GM21529 (cell line): ENCODE data around the gene NFYC.

Experiments
- ATAC-seq: cut with Tn5 transposase; IDR thresholded peaks from one replicate; pipeline ENCODE4 v1.9.1; 2021; ENCODE audit not compliant: unreplicated experiment

The NFYC gene

DNA sequence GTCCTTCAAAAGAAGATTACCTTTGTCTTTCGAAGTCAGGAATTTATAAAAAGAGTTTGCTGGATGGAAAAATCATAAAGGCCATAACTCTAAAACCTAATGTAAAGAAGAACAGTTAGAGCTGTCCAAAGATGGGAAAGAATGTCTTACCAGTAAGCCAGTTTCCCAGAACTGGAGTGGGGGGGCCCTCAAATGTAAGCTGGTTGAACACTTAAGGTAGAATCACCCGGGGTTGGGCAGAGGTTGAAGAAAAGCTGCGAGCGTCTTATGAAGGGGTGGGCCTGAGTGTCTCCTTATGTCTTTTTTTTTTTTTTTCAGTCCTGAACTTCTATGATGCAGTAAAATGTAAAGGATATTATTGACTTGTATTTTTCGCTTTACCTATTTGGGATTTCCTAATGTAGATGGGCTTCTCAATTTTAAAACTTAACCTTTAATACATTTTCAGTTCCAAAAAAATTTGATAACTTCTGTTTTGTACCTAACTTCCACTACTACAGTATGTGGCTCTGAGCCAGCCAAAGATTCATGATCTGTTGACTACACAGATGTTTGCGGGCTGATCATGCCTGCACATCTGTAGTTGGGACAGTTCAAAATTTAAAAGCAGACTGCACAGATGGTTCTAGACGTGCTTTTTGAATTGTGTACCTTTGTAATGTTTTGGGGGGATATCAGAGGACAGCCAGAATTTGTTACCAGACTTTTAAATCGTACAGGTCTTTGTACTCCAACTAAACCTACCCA is 43.6 kb downstream of the NFYC start:
- no peak for ATAC-seq

GRCh38 chr1:40736085-40736531 is 44.6 kb downstream of the NFYC start:
- no peak for ATAC-seq

DNA sequence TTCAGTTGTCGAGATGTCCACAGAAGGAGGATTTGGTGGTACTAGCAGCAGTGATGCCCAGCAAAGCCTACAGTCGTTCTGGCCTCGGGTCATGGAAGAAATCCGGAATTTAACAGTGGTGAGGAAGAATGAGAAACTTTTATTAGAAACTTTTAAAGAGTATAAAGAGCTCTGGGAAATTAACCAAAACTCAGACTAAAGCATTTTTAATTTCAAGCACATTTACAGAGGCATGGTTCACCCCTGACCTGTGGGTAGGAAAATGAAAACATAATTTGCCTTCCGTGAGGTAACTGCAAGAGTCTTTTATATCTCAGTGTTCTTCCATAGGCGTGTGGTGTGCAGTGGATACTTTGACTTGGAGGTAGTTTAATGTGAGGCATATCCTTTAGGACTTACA is 47.3 kb downstream of the NFYC start:
- no peak for ATAC-seq

GRCh38 chr1:40739455-40740008 is 48.0 kb downstream of the NFYC start:
- no peak for ATAC-seq

DNA sequence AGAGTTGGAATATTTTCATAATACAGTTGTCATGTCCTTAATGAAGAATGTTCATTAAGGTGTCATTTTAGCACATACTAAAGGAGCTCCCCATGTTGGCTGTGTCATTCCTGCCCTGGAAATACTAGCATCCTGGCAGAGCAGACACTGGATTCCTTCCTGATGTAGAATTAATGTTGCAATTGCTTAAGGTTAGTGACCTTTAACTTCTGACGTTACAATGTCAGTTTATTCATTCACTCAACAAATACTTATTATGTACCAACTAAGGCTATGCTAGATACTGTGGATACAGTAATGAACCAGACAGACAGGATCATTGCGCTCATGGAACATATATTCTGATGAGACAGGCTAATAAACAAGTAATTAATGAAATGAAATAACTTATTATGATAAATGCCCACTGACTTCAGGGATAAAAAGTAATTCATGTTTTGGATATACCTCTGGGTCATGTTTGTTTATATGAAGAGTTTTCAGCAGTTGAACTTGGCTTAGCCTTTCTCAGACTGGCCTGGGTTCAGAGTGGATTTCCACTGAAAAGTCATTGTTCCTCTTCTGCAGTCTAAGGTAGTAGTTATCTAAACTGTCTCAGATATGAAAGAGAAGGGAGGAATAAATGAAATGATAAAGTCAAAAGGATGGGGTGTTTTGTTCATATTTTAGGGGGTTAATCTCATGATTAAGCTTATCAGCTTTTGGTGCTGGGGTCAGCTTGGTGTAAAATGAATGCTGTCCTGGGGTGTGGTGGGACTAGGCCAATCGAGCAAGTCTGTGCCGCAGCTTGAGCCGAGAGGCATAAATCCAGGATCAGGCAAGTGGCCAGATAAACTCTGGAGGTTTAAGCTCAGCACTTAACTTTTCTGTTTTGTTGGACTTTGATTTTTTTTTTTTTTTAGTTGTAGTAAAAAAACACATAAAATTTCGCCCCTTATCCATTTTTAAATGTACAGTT is 48.8 kb downstream of the NFYC start:
- ATAC-seq = no peak

- ATAC-seq = no peak
Observed at GRCh38 chr1:40740997-40741736, 49.7 kb downstream of the NFYC start.

GRCh38 chr1:40742363-40743061 is 51.0 kb downstream of the NFYC start:
- ATAC-seq = no peak

GRCh38 chr1:40743452-40743851 is 51.9 kb downstream of the NFYC start:
- no peak for ATAC-seq

GRCh38 chr1:40743860-40744259 is 52.4 kb downstream of the NFYC start:
- no peak for ATAC-seq

DNA sequence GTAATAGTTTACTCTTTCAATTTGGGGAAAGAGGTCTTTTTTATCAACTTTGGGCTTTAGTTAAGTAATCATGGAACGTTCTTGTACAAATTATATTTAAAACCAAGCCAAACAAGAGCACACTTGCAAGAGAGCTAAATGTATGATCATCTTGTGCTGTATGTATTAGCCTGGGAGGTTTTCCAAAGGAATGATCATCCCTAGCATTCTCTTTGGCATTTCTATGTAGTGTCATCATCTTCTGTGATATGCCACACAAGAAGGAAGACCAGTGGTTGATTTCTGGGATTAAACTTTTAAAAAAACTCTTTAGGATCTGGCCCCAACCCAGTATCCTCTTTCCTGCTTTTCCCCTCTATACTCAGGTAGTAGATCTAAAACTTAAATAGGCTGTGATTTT is 53.7 kb downstream of the NFYC start:
- ATAC-seq = no peak

- ATAC-seq = no peak
Observed at GRCh38 chr1:40746344-40747090, 55.0 kb downstream of the NFYC start.

DNA sequence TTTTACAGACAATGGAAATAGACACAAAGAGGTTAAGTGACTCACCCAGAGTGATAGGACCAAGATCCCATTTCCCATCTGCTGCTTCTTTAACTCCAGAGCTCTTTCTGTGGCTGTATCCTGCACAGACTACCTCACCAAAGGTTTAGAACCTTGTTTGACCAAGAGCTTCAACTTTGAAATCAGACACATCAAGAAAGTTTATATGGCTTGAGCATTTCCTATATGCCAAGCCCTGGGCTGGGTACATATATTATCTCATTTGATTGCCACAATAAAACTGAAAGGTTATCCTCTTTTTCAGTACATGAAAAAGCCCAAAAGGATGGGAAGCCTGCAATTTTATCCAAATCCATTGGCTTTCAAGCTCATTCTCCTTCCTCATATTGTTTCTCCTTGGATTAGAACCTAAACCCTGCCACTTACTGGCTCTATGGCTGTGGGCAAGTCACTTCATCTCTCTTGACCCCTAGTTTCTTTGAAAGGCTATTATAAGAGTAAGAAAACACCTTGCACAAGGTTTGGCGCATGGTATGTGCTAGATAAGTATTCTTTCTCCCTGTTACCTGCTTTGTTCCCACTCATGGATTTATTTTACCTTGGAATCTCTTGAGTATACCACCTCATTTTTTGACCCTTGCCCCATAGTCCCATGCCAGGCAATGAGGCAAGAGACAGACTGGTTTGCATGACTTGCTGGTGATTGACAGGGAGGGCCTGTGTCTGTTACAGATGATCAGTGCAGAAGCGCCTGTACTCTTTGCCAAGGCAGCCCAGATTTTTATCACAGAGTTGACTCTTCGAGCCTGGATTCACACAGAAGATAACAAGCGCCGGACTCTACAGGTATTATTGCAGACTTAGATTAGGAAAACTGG is 57.6 kb downstream of the NFYC start:
- no peak for ATAC-seq

GRCh38 chr1:40749817-40750216 is 58.3 kb downstream of the NFYC start:
- no peak for ATAC-seq

DNA sequence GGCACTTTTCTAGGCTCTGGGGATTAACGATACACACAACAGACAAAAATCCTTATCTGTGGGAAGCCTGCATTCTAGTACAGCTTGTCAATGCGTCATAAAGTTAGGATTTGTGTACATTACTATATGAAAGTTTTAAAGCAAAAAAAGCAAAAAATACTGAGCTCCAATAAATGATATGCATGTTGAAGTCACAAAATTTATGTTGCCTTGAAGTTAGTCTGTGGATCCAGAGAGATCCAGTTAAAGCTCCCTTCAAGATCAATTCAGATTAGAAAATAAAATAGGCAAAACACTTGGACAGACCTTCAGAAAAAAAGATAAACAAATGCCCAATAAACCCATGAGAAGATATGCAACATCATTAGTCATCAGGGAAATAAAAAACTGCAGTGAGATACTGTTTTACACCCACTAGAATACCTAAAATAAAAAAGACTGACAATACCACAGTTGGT is 59.0 kb downstream of the NFYC start:
- ATAC-seq = no peak

DNA sequence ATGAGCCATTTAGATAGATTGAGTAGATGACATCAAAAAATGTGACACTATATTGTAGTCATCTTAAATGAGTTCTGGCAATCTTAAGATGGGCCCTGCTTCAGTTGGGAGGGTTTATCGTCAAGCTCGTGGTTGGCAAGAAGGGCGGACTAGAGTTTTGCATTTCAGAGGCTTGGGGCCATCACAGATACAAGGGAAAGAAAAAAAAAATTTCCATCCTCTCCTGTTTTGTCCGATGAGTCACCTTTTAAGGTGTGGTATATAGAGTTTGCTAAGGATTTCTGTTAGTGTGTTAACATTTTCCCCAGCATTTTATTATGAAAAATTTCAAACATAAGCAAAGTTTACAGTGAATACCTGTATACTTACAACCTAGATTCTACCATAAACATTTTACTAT is 60.3 kb downstream of the NFYC start:
- ATAC-seq = no peak

DNA sequence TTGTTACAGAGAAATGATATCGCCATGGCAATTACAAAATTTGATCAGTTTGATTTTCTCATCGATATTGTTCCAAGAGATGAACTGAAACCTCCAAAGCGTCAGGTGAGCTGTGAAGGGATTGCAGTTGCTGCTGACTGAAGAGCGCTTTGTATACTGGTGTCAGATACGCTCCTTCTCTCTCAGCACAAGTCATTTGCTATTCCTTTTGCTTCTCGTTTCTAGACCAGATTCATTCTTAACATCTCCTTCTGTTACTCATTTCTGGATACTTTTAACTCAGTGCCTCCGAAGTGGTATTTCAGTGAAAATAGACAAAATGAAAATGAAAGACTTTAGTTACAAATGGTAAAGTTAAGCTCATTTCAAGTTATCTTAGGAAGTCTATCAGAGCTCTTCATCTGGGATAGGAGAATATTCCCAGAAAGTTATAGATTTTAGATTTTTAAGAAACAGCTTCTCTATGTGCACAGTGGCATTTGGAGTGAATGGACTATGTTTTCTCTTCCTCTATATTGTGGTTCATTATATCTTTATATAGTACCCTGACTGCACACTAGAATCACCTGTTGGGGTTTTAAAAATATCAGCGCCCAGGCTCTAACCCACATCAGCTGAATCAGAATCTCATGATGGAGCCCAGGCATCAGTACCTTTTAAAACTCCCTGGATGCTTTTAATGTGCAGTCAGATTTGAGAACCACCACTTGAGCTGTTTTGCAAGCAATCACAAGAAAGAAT is 61.8 kb downstream of the NFYC start:
- ATAC-seq = no peak

DNA sequence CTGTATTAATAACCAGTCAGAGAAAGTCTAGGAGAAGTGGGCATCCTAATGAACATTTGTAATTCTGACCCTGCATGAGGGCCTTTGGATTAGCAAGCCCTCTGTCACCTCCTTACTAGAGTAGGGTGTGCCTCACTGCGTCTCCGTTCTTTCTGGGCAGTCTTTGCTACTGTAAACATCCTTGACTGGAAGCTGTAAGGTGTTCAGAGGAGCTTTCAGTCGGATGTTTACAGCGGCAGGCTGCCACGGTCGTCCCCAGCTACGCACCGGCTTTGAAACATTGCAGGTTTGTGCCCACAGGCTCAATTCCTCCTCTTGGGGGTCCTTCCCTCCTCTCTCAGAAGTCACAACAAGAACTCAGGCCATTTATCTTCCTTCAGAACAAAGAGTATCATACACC is 62.7 kb downstream of the NFYC start:
- no peak for ATAC-seq

- no peak for ATAC-seq
Observed at GRCh38 chr1:40755067-40755466, 63.6 kb downstream of the NFYC start.
